DOHH2 (cell line): ENCODE measurements around the gene CNNM4.

Source experiments
- H3F3A ChIP-seq: fragments of 200-600 bp; sonication (generic), shearing (Covaris generic); 2 replicates; pipeline ENCODE4 v1.6.0; 2016; ENCODE audit warnings: antibody characterized with exemption, mild to moderate bottlenecking; ENCODE audit not compliant: control insufficient read depth, insufficient read depth
- H3K27ac ChIP-seq: fragments of 200-600 bp; sonication (generic); 2 replicates; pipeline ENCODE4 v1.5.1; 2014; ENCODE audit warnings: low read depth, mild to moderate bottlenecking, low read length, moderate library complexity
- H3K27me3 ChIP-seq: fragments of 200-600 bp; sonication (generic); 2 replicates; pipeline ENCODE4 v1.6.1; 2014; ENCODE audit warnings: mild to moderate bottlenecking, low read length, mixed read lengths; ENCODE audit not compliant: control insufficient read depth
- H3K36me3 ChIP-seq: fragments of 200-600 bp; sonication (generic); 2 replicates; pipeline ENCODE4 v1.6.1; 2014; ENCODE audit warnings: mild to moderate bottlenecking, low read length, moderate library complexity, mixed read lengths; ENCODE audit not compliant: control insufficient read depth
- H3K4me1 ChIP-seq: fragments of 200-600 bp; sonication (generic); 2 replicates; pipeline ENCODE4 v1.6.1; 2014; ENCODE audit warnings: mild to moderate bottlenecking, low read length, mixed read lengths; ENCODE audit not compliant: control insufficient read depth
- H3K4me2 ChIP-seq: fragments of 200-600 bp; sonication (generic); 2 replicates; pipeline ENCODE4 v1.6.0; 2014; ENCODE audit warnings: mild to moderate bottlenecking, low read length, moderate library complexity
- H3K4me3 ChIP-seq: fragments of 200-600 bp; sonication (generic); 2 replicates; pipeline ENCODE4 v1.5.1; 2014; ENCODE audit warnings: mild to moderate bottlenecking, low read length, mixed read lengths
- H3K79me2 ChIP-seq: fragments of 200-600 bp; sonication (generic); 2 replicates; pipeline ENCODE4 v1.6.1; 2014; ENCODE audit warnings: mild to moderate bottlenecking, low read length, mixed read lengths; ENCODE audit not compliant: control insufficient read depth
- H3K9me2 ChIP-seq: fragments of 200-600 bp; sonication (generic); replicated peaks from 2 replicates; pipeline ENCODE4 v1.6.1; 2014; ENCODE audit warnings: mild to moderate bottlenecking, low read length, mixed read lengths; ENCODE audit not compliant: control insufficient read depth
- H3K9me3 ChIP-seq: fragments of 200-600 bp; sonication (generic); 2 replicates; pipeline ENCODE4 v1.6.1; 2014; ENCODE audit warnings: antibody characterized with exemption, low read length, mixed read lengths; ENCODE audit not compliant: control insufficient read depth, insufficient read depth
- H4K20me1 ChIP-seq: fragments of 200-600 bp; sonication (generic); 2 replicates; pipeline ENCODE4 v1.6.0; 2014; ENCODE audit warnings: low read depth, mild to moderate bottlenecking, antibody characterized with exemption, low read length, moderate library complexity; ENCODE audit not compliant: control insufficient read depth, insufficient read depth
- EZH2phosphoT487 ChIP-seq: fragments of 200-600 bp; sonication (generic); IDR thresholded peaks from 2 replicates; pipeline ENCODE4 v1.6.1; 2017; ENCODE audit warnings: borderline replicate concordance, mild to moderate bottlenecking, antibody characterized with exemption, low read length, moderate library complexity, mixed read lengths
- TF ChIP-seq, protein P1 (sequence below): fragments of 200-600 bp; sonication (generic); IDR thresholded peaks from one replicate; pipeline ENCODE4 v1.5.1; 2014; ENCODE audit warnings: antibody characterized with exemption, mild to moderate bottlenecking, low read depth, low read length; ENCODE audit not compliant: poor library complexity, severe bottlenecking

Gene CNNM4

DNA sequence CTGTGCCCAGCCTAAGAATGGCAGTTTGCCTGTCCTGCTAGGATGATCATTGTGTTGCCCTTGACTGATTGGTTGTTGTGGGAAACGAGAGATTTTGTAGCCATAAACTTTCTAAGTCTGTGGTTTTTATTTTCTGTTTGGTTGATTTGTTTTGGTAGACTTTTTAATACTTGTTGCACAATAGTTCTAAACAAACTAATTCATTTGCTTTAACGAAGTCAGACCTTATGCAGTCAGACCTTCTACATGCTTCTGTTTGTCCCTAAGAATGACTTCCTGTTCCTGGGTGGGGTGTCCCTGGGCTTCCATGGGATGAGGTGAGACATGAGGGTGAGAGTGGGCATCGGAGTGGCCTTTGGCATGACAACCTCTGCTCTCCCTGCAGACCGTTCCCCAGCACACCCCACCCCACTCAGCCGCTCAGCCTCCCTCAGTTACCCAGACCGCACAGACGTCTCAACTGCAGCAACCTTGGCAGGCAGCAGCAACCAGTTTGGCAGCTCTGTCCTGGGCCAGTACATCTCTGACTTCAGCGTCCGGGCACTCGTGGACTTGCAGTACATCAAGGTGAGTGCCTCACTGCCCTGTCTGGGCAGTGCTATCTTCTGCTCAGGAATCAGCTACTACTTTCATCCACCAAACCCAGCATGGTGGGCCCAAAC is 47.6 kb downstream of the CNNM4 start:
- no peak overlapping the region for H3K4me2 ChIP-seq
- TF ChIP-seq, protein P1, sequence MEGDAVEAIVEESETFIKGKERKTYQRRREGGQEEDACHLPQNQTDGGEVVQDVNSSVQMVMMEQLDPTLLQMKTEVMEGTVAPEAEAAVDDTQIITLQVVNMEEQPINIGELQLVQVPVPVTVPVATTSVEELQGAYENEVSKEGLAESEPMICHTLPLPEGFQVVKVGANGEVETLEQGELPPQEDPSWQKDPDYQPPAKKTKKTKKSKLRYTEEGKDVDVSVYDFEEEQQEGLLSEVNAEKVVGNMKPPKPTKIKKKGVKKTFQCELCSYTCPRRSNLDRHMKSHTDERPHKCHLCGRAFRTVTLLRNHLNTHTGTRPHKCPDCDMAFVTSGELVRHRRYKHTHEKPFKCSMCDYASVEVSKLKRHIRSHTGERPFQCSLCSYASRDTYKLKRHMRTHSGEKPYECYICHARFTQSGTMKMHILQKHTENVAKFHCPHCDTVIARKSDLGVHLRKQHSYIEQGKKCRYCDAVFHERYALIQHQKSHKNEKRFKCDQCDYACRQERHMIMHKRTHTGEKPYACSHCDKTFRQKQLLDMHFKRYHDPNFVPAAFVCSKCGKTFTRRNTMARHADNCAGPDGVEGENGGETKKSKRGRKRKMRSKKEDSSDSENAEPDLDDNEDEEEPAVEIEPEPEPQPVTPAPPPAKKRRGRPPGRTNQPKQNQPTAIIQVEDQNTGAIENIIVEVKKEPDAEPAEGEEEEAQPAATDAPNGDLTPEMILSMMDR: no peak
- no peak for TF ChIP-seq EZH2phosphoT487
- peaks cover 12% of the 10 kb centered on the region for H3F3A ChIP-seq
- H4K20me1 ChIP-seq: no peaks in the 10 kb centered on the region
- no peak overlapping the region for H3K27ac ChIP-seq
- H3K9me3 ChIP-seq: no peaks in the 10 kb centered on the region
- H3K27me3 ChIP-seq: no peaks in the 10 kb centered on the region
- H3K4me1 ChIP-seq: peaks cover 51% of the 10 kb centered on the region
- H3K4me3 ChIP-seq: no peak overlapping the region
- no peaks in the 10 kb centered on the region; the same call in none of the 2 replicates for H3K36me3 ChIP-seq
- no peaks in the 10 kb centered on the region for H3K79me2 ChIP-seq
- no peaks in the 10 kb centered on the region for H3K9me2 ChIP-seq

DNA sequence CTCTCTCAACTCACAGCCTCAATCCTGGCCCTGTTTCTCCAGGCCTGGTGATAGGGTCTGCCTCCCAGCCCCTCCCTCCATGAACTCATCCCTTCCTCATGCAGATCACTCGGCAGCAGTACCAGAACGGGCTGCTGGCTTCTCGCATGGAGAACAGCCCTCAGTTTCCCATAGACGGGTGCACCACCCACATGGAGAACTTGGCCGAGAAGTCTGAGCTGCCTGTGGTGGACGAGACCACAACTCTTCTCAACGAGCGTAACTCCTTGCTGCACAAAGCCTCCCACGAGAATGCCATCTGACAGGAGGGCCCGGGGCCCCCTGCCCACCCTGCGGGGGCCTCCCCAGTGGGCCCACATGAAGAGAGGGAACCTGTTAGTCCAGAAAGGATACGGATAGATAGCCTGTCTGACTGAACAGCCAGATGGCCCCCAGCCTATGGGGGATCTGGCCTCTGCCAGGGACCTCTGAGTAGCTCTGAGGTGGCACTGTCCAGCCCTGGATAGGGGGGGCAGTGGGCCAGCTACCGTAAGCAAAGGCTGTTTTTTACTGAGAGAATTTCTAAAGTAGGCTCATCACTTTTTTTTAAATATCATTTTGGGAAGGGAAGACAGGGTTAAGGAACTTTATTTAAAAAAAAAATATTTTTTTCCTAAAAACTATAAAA is 48.6 kb downstream of the CNNM4 start:
- H3K4me1 ChIP-seq: peaks cover 51% of the 10 kb centered on the region
- H4K20me1 ChIP-seq: no peaks in the 10 kb centered on the region
- H3K79me2 ChIP-seq: no peaks in the 10 kb centered on the region
- H3K9me3 ChIP-seq: no peaks in the 10 kb centered on the region
- H3K4me3 ChIP-seq: no peak overlapping the region
- H3F3A ChIP-seq: peaks cover 12% of the 10 kb centered on the region
- no peaks in the 10 kb centered on the region; the same call in none of the 2 replicates for H3K36me3 ChIP-seq
- TF ChIP-seq, protein P1: no peak
- TF ChIP-seq EZH2phosphoT487: no peak
- H3K27me3 ChIP-seq: no peaks in the 10 kb centered on the region
- H3K9me2 ChIP-seq: no peaks in the 10 kb centered on the region
- H3K4me2 ChIP-seq: no peak overlapping the region
- no peak overlapping the region for H3K27ac ChIP-seq

DNA sequence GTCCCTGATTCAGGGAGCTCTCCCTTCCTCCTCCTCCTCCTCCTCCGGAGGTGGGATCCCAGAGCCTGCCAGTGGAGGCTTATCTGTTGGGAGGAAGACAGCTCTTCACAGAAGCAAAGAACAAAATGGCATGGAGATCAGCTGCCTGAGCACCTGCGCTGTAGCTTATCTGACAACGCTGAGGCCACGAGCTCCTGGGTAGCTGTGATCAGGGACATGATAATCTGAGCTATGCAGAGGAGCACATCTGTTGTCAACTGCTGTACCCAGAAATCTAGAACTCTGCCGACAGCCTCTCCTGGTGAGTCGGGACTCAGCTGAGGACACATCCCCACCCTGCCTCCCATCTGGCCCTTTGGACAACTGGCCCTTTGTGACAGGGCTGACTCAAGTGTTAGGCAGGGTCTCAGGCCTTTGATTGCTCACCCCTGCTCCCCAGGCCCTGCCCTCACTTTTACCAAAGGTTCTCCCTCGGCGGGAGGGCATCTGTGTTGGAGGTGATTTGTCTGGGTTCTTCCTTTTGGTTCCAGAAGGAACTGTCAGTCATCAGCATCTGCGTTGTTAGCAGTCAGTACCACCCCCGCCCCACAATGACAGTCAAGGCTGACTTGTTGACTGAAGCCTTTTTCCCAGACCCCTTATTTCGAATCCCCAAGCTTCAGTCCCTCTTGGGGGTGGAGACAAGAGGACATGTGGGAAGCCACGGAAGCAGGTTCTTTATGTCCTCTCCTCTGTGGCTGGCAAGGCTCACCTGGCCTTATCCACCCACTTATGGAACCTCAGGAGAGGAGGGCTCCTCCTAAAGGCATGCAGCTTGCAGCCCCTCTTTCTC is 49.5 kb downstream of the CNNM4 start:
- Histone ChIP-seq H3K27ac (no peak overlapping the region), H3K4me1 (peaks cover 52% of the 10 kb centered on the region), H3K9me3 (no peaks in the 10 kb centered on the region), H3K4me2 (no peak overlapping the region), H3K36me3 (no peaks in the 10 kb centered on the region; the same call in none of the 2 replicates), H3K4me3 (no peak overlapping the region), H4K20me1 (no peaks in the 10 kb centered on the region), H3F3A (peaks cover 12% of the 10 kb centered on the region), H3K27me3 (no peaks in the 10 kb centered on the region), H3K9me2 (no peaks in the 10 kb centered on the region), H3K79me2 (peaks cover 1% of the 10 kb centered on the region)
- TF ChIP-seq EZH2phosphoT487: no peak
- TF ChIP-seq, protein P1: no peak
